HG02588 (cell line): ENCODE measurements around the gene PTPRN2.

Source experiments
- ATAC-seq: cut with Tn5 transposase; IDR thresholded peaks from one replicate; pipeline ENCODE4 v1.9.1; 2021; ENCODE audit warnings: mild to moderate bottlenecking, moderate library complexity; ENCODE audit not compliant: unreplicated experiment

The PTPRN2 gene

GRCh38 chr7:157978766-157979165 lies 608.9 kb downstream of the PTPRN2 start:
- ATAC-seq, result no peak

GRCh38 chr7:157977717-157978496 lies 609.7 kb downstream of the PTPRN2 start:
- ATAC-seq, result no peak

GRCh38 chr7:157977306-157977705 lies 610.3 kb downstream of the PTPRN2 start:
- ATAC-seq, result no peak

GRCh38 chr7:157976406-157976805 lies 611.2 kb downstream of the PTPRN2 start:
- no peak for ATAC-seq

- ATAC-seq, result no peak
Observed at GRCh38 chr7:157975401-157976372, 611.9 kb downstream of the PTPRN2 start.

- no peak for ATAC-seq
Observed at GRCh38 chr7:157974678-157975230, 612.9 kb downstream of the PTPRN2 start.

- ATAC-seq, result no peak
Observed at GRCh38 chr7:157973971-157974677, 613.5 kb downstream of the PTPRN2 start.

GRCh38 chr7:157972914-157973313 lies 614.7 kb downstream of the PTPRN2 start:
- no peak for ATAC-seq

- ATAC-seq, result no peak
Observed at GRCh38 chr7:157971501-157971900, 616.1 kb downstream of the PTPRN2 start.

GRCh38 chr7:157970744-157971143 lies 616.9 kb downstream of the PTPRN2 start:
- ATAC-seq, result no peak

- ATAC-seq, result no peak
Observed at GRCh38 chr7:157969995-157970394, 617.6 kb downstream of the PTPRN2 start.

GRCh38 chr7:157966490-157966889 lies 621.1 kb downstream of the PTPRN2 start:
- no peak for ATAC-seq

- ATAC-seq, result no peak
Observed at GRCh38 chr7:157964521-157964920, 623.1 kb downstream of the PTPRN2 start.

GRCh38 chr7:157964016-157964415 lies 623.6 kb downstream of the PTPRN2 start:
- ATAC-seq, result no peak

- ATAC-seq, result no peak
Observed at GRCh38 chr7:157963526-157963925, 624.1 kb downstream of the PTPRN2 start.

- no peak for ATAC-seq
Observed at GRCh38 chr7:157962458-157963306, 624.9 kb downstream of the PTPRN2 start.

GRCh38 chr7:157961731-157962457 lies 625.7 kb downstream of the PTPRN2 start:
- ATAC-seq, result no peak

- no peak for ATAC-seq
Observed at GRCh38 chr7:157955348-157955999, 632.1 kb downstream of the PTPRN2 start.

GRCh38 chr7:157954901-157955300 lies 632.7 kb downstream of the PTPRN2 start:
- ATAC-seq, result no peak
